GM12878 (cell line): Measurements from ENCODE around the gene ANKRD6. TPM values are rescaled to one million over a fixed set of nuclear protein-coding genes. Genes with fewer than 3 reads are reported as not detected.

Experiments
- ATAC-seq: fragments of 200-7000 bp; cut with Tn5 transposase; 3 replicates; pipeline ENCODE4 v1.9.1; 2020; ENCODE audit warnings: mild to moderate bottlenecking, moderate library complexity
- BruUV-seq: library from RNA; stranded (reverse); fragments of 400-500 nt; replicated peaks from 2 replicates; lab custom pipeline; 2021; lab: Mats Ljungman, UMichigan
- CTCF ChIA-PET: fragments of 300-600 bp; sonication (Branson Sonifier 250); formaldehyde crosslinking; extraction: SDS; loops from one replicate; lab custom pipeline; 2021; ENCODE audit warnings: inconsistent platforms; lab: Yijun Ruan, JAX
- POLR2A ChIA-PET: fragments of 350-600 bp; formaldehyde crosslinking; extraction: SDS; loops from one replicate; lab custom pipeline; 2021; ENCODE audit warnings: inconsistent platforms; lab: Charles Lee
- RAD21 ChIA-PET: fragments of 300-600 bp; sonication (Branson Sonifier 250); formaldehyde crosslinking; loops from one replicate; lab custom pipeline; 2023; ENCODE audit warnings: antibody characterized with exemption; ENCODE audit not compliant: unreplicated experiment; lab: Charles Lee
- SMC1A ChIA-PET: fragments of 300-600 bp; sonication (Branson Sonifier 250); formaldehyde crosslinking; loops from one replicate; lab custom pipeline; 2023; ENCODE audit not compliant: unreplicated experiment, uncharacterized antibody; lab: Charles Lee
- DNase-seq: peaks from one replicate; pipeline ENCODE4 v3.0.0-alpha.2; 2011; ENCODE audit warnings: low read depth, low spot score
- FAIRE-seq: peaks from 3 replicates; lab custom pipeline; 2011; peaks lifted over from hg19 to GRCh38; lab: Jason Lieb, UNC
- H2AFZ ChIP-seq: 2 replicates; pipeline ENCODE4 v1.6.0; 2011; ENCODE audit warnings: low read depth, low read length, control low read depth; ENCODE audit not compliant: control insufficient read depth
- H3K27ac ChIP-seq: 2 replicates; pipeline ENCODE4 v1.5.1; 2011; ENCODE audit warnings: control low read depth; ENCODE audit not compliant: control insufficient read depth, insufficient read depth
- H3K27me3 ChIP-seq, 2 experiments: replicated peaks in 1 of 2; 2 replicates each; pipeline versions ENCODE4 v1.6.0 to v1.6.1; 2011; ENCODE audit warnings: low read length in 1 of 2; ENCODE audit not compliant: control insufficient read depth in 2 of 2, insufficient read depth in 2 of 2
- H3K36me3 ChIP-seq, 2 experiments: 2 replicates each; pipeline ENCODE4 v1.5.1; 2011; ENCODE audit warnings: low read length in 1 of 2; ENCODE audit not compliant: control insufficient read depth in 2 of 2, insufficient read depth in 2 of 2
- H3K4me1 ChIP-seq: 2 replicates; pipeline ENCODE4 v1.6.1; 2011; ENCODE audit warnings: mild to moderate bottlenecking, low read length, moderate library complexity, mixed read lengths; ENCODE audit not compliant: control insufficient read depth, insufficient read depth
- H3K4me2 ChIP-seq: 2 replicates; pipeline ENCODE4 v1.6.0; 2011; ENCODE audit warnings: control low read depth; ENCODE audit not compliant: control insufficient read depth, insufficient read depth
- H3K4me3 ChIP-seq: fragments of 200-600 bp; sonication (generic); 2 replicates; pipeline ENCODE4 v1.5.1; 2016
- H3K79me2 ChIP-seq: 2 replicates; pipeline ENCODE4 v1.6.0; 2011; ENCODE audit warnings: low read length; ENCODE audit not compliant: control insufficient read depth, insufficient read depth
- H3K9ac ChIP-seq: 2 replicates; pipeline ENCODE4 v1.8.0; 2011; ENCODE audit warnings: low read length, control low read depth, mixed read lengths; ENCODE audit not compliant: control insufficient read depth, insufficient read depth
- H3K9me3 ChIP-seq: replicated peaks from 3 replicates; pipeline ENCODE4 v1.5.1; 2011; ENCODE audit warnings: mild to moderate bottlenecking, low read length; ENCODE audit not compliant: control insufficient read depth, insufficient read depth
- H4K20me1 ChIP-seq: 2 replicates; pipeline ENCODE4 v1.6.0; 2011; ENCODE audit not compliant: control insufficient read depth, insufficient read depth
- CBX5 ChIP-seq: sonication (generic); IDR thresholded peaks from 2 replicates; pipeline ENCODE4 v1.6.1; 2016; ENCODE audit warnings: low read depth, moderate library complexity, mild to moderate bottlenecking, inconsistent platforms
- FOS ChIP-seq: IDR thresholded peaks from 3 replicates; pipeline ENCODE4 v1.6.1; 2011; ENCODE audit warnings: borderline replicate concordance; ENCODE audit not compliant: insufficient read length; ENCODE audit errors: extremely low read depth
- WGBS: methylation state at CpG from one replicate; pipeline ENCODE4 v1.1.6; 2016; ENCODE audit warnings: low lambda C conversion rate; ENCODE audit not compliant: insufficient replicate concordance, insufficient coverage; ENCODE audit errors: missing lambda C conversion rate; 5-methylcytosine and 5-hydroxymethylcytosine counted together
- in situ Hi-C: fragments of 300-500 bp; cut with MboI; formaldehyde crosslinking; loops from 9 replicates; pipeline ENCODE4 v1.14.3; 2018; ENCODE audit warnings: mixed read lengths
- intact Hi-C: fragments of 100-400 bp; cut with micrococcal nuclease; formaldehyde crosslinking; loops from one replicate; pipeline ENCODE4 v1.14.2; 2022; ENCODE audit not compliant: unreplicated experiment
- polyA plus RNA-seq, 11 experiments: library from polyadenylated mRNA; depleted of rRNA in 4 of 11; unstranded in 6 of 11; stranded (reverse) in 5 of 11; fragments of >200 nt; fragmentation: Nextera tagmentation in 4 of 11; fragmentation: Illumina TruSeq in 1 of 11; extraction: Ambion mirVana in 4 of 11; extraction: Trizol in 1 of 11; gene quantifications; 1 replicate in 1 of 11; 2 replicates in 10 of 11; pipeline versions ENCODE4 v1.2.1 to v1.2.3, GENCODE V29; 2011 to 2016; ENCODE audit warnings: inconsistent platforms in 2 of 11, missing spikeins in 2 of 11, low read depth in 1 of 11
- total RNA-seq, 4 experiments: library from RNA; depleted of rRNA in 3 of 4; stranded (reverse); fragments of >200 nt in 3 of 4; fragmentation: Illumina TruSeq in 1 of 4; extraction: Trizol in 1 of 4; gene quantifications; 2 replicates each; pipeline versions ENCODE4 v1.2.1 to v1.2.3, GENCODE V29; 2013 to 2021
- TF ChIP-seq, protein P1 (sequence below), 3 experiments: IDR thresholded peaks in 2 of 3; conservative IDR thresholded peaks in 1 of 3; 2 replicates each; pipeline ENCODE4 v1.5.1; 2011; ENCODE audit warnings: low read depth in 3 of 3, low read length in 3 of 3, mild to moderate bottlenecking in 3 of 3, control low read depth in 2 of 3, moderate library complexity in 2 of 3, inconsistent platforms in 1 of 3, mixed read lengths in 1 of 3; ENCODE audit not compliant: control insufficient read depth in 2 of 3, insufficient read depth in 1 of 3; ENCODE audit errors: extremely low read depth in 1 of 3

ANKRD6 gene
- total and polyA plus RNA-seq, 10 of the 15 experiments (the other 5 are each of a cell fraction or from before 2014, with no cell fraction given) = 0.03 to 0.90 (median 0.38) TPM

DNA sequence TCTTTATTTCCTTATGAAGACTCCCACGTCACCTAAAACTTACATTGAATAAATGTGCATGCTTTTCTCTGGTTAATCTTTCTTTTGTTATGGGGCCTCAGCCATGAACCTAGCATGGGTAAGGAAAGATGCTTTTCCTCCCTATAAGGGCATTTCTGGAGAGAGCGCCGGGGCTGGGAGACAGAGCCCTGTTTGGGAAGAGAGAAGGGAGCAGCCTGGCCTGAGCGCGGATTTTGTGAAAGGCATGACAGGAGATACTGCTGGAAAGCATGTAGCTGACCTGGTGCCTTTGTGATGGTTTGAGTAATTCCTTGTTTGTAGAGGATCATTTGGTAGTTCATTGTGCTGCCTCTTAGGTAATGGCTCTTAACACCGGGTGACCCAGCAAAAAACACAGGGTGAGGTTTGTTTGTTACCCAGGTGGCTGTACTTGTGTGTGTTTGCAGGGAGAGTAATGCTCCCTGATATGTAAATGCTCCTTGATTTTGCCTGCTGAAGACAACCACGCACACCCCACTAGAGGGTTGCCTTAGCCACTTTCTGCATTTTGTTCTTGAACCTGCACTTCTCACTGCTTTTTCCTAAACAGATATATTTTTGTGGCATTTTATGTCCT, 59.2 kb downstream of the ANKRD6 start:
- BruUV-seq = no TSS peak
- DNase-seq (no peak), FAIRE-seq (no peak), ATAC-seq (no peak)
- no peak overlapping the region for H3K4me3 ChIP-seq
- H3K79me2 ChIP-seq = no peaks in the 10 kb centered on the region
- no peak overlapping the region for H3K9ac ChIP-seq
- no peaks in the 10 kb centered on the region for H3K4me1 ChIP-seq
- H4K20me1 ChIP-seq = no peaks in the 10 kb centered on the region
- no peaks in the 10 kb centered on the region for H3K27me3 ChIP-seq
- in situ Hi-C loops = no loop called here
- CTCF ChIA-PET = interaction anchor here (0.7 kb wide), 1 partner anchor 16 kb away, joined by 3 read pairs; no protein-coding TSS in a partner anchor
- no peak overlapping the region for H3K27ac ChIP-seq
- POLR2A ChIA-PET = interaction anchor here (0.5 kb wide), 1 partner anchor 387 kb away, joined by 3 read pairs; no protein-coding TSS in a partner anchor
- intact Hi-C loops = no loop called here
- no peaks in the 10 kb centered on the region for H3K9me3 ChIP-seq
- H3K4me2 ChIP-seq = no peak overlapping the region
- SMC1A ChIA-PET = no interaction called here
- WGBS = 72% methylated on average over 7 of the region's 7 CpGs
- no peaks in the 10 kb centered on the region for H3K36me3 ChIP-seq
- no peak overlapping the region for H2AFZ ChIP-seq
- RAD21 ChIA-PET = no interaction called here
- no peak for TF ChIP-seq FOS

DNA sequence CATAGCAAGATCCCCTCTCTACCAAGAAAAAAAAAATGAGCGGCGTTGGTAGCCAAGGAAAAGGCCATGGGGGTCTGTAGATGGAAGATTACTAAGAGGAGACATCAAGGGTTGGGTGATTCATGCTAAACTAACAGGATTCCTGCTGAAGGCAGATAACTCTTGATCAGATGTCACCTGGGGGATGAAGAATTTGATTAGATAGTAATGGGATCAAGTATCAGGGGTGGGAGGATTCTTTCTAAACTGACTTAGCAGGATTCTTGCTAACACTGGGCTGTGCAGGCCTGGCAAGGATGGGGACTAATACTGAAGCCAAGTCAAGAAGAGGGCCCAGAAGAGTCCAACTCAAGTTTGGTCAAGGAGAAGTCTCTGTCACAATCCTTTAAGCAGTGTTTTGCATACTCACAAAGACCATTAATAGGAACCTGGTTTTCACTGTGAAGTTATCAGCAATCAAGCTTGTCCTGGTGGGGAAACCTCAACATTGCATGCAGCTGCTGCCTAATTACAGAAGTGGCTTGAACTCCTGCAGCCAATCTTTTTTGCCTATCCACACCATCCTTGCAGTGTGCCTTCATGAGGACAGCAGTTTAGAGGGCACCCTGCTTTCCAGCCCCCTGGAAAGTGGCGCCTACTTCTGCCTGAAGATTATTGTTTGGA, 61.3 kb downstream of the ANKRD6 start:
- CTCF ChIA-PET = no interaction called here
- TF ChIP-seq, protein P1, sequence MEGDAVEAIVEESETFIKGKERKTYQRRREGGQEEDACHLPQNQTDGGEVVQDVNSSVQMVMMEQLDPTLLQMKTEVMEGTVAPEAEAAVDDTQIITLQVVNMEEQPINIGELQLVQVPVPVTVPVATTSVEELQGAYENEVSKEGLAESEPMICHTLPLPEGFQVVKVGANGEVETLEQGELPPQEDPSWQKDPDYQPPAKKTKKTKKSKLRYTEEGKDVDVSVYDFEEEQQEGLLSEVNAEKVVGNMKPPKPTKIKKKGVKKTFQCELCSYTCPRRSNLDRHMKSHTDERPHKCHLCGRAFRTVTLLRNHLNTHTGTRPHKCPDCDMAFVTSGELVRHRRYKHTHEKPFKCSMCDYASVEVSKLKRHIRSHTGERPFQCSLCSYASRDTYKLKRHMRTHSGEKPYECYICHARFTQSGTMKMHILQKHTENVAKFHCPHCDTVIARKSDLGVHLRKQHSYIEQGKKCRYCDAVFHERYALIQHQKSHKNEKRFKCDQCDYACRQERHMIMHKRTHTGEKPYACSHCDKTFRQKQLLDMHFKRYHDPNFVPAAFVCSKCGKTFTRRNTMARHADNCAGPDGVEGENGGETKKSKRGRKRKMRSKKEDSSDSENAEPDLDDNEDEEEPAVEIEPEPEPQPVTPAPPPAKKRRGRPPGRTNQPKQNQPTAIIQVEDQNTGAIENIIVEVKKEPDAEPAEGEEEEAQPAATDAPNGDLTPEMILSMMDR (IDR thresholded peaks at IDR 0.05 in 2 of 3, conservative IDR thresholded peaks at IDR 0.05 in 1 of 3; ENCODE audit: control insufficient read depth in 2 of 3, extremely low read depth in 1 of 3, insufficient read depth in 1 of 3, low read depth in 3 of 3, low read length in 3 of 3) = peak in 1 of 3 experiments; percentile 18; a peak in 1 of 6 replicates
- TF ChIP-seq CBX5 = no peak
- H3K9me3 ChIP-seq = no peaks in the 10 kb centered on the region

More for the DNA sequence above, 61.3 kb downstream of the ANKRD6 start:
- FAIRE-seq = no peak
- H3K4me3 ChIP-seq = no peak overlapping the region
- WGBS = 70% methylated on average over 3 of the region's 3 CpGs
- H3K4me1 ChIP-seq = no peaks in the 10 kb centered on the region
- no peak overlapping the region for H3K4me2 ChIP-seq
- H3K36me3 ChIP-seq = no peaks in the 10 kb centered on the region
- BruUV-seq = no TSS peak
- RAD21 ChIA-PET = no interaction called here
- no peak overlapping the region for H3K9ac ChIP-seq
- H4K20me1 ChIP-seq = no peaks in the 10 kb centered on the region
- H2AFZ ChIP-seq = no peak overlapping the region
- intact Hi-C loops (no loop called here), in situ Hi-C loops (no loop called here)
- H3K27me3 ChIP-seq = no peaks in the 10 kb centered on the region
- no peak for DNase-seq
- SMC1A ChIA-PET = no interaction called here
- no peak overlapping the region for H3K27ac ChIP-seq
- peak; percentile 74 for ATAC-seq
- H3K79me2 ChIP-seq = no peaks in the 10 kb centered on the region
- POLR2A ChIA-PET = no interaction called here
